SH-SY5Y (cell line): Measurements from ENCODE around the gene CSRNP3.

ENCODE experiments used
- GATA2 ChIP-seq: IDR thresholded peaks from 2 replicates; pipeline ENCODE4 v1.6.1; 2011; ENCODE audit warnings: mild to moderate bottlenecking, low read depth, low read length
- GATA3 ChIP-seq: IDR thresholded peaks from 2 replicates; pipeline ENCODE4 v1.6.1; 2011; ENCODE audit warnings: low read depth, mild to moderate bottlenecking, low read length, moderate library complexity

GRCh38 chr2:165560377-165560988 lies 91.0 kb downstream of the CSRNP3 start:
- TF ChIP-seq GATA2: peak; percentile 28; the same call in 1 of the 2 replicates
- TF ChIP-seq GATA3: peak; percentile 59
